ENCODE results near the gene S100A3. TPM values are rescaled to one million over a fixed set of nuclear protein-coding genes. Genes with fewer than 3 reads are reported as not detected.

Gene S100A3
- total and polyA plus RNA-seq, 2 of the 13 experiments (the other 11 are each of a cell fraction or from before 2014, with no cell fraction given), result 2.5 to 4.5 TPM

- peak; percentile 50; the same call in 1 of the 2 replicates for TF ChIP-seq DMAP1 (CRISPR knock-in tag; IDR thresholded peaks at IDR 0.05)
- no peak for TF ChIP-seq ZZZ3 (CRISPR knock-in tag; IDR thresholded peaks at IDR 0.05; ENCODE audit: borderline replicate concordance)
- TF ChIP-seq PAXIP1 (CRISPR knock-in tag; conservative IDR thresholded peaks at IDR 0.05), result peak; percentile 61
- TF ChIP-seq AGO1 (IDR thresholded peaks at IDR 0.05; ENCODE audit: low read depth, low read length, poor library complexity, severe bottlenecking), result peak; percentile 36
- TF ChIP-seq ZFAT (CRISPR knock-in tag; conservative IDR thresholded peaks at IDR 0.05), result no peak
These were observed 17.6 kb upstream of the S100A3 start (continued) for GRCh38 chr1:153566414-153567371.

Measured in HepG2 (cell line).